Stomach (tissue), 9 donors: ENCODE results near the gene MPP3. TPM values are rescaled to one million over a fixed set of nuclear protein-coding genes. Genes with fewer than 3 reads are reported as not detected.

ENCODE experiments used
- DNase-seq, 2 donors: peaks; one replicate each; pipeline versions ENCODE4 v3.0.0 to v3.0.0-alpha.2; 2013 to 2019
- H3K27ac ChIP-seq, 5 donors: fragments of 200-600 bp in 4 of 5; sonication (generic) in 4 of 5; one replicate each; pipeline ENCODE4 v1.5.1; 2013 to 2019; ENCODE audit warnings: mild to moderate bottlenecking in 1 of 5, moderate library complexity in 1 of 5
- H3K27me3 ChIP-seq, 3 donors: fragments of 200-600 bp; sonication (generic); one replicate each; pipeline ENCODE4 v1.5.1; 2017 to 2019; ENCODE audit warnings: mixed run types in 1 of 3
- H3K36me3 ChIP-seq, 4 donors: fragments of 200-600 bp; sonication (generic); 1 replicate in 3 of 4; 2 replicates in 1 of 4; pipeline ENCODE4 v1.5.1; 2016 to 2019
- H3K4me1 ChIP-seq, 4 donors: fragments of 200-600 bp; sonication (generic); one replicate each; pipeline ENCODE4 v1.5.1; 2016 to 2019
- H3K4me3 ChIP-seq, 4 donors: fragments of 200-600 bp; sonication (generic) in 3 of 4; one replicate each; pipeline ENCODE4 v1.5.1; 2016 to 2019; ENCODE audit warnings: mild to moderate bottlenecking in 1 of 4
- H3K9me3 ChIP-seq, 4 donors: fragments of 200-600 bp; sonication (generic); one replicate each; pipeline ENCODE4 v1.5.1; 2016 to 2019
- CTCF ChIP-seq, 7 experiments: fragments of 450-650 bp in 4 of 7; fragments of 200-600 bp in 3 of 7; sonication (generic) in 3 of 7; IDR thresholded peaks; one replicate each; pipeline ENCODE4 v1.5.1; 2016 to 2019; ENCODE audit warnings: antibody characterized with exemption in 7 of 7, control low read depth in 2 of 7, mild to moderate bottlenecking in 1 of 7
- EP300 ChIP-seq: sonication (generic); formaldehyde crosslinking; IDR thresholded peaks from one replicate; pipeline ENCODE4 v1.6.1; 2017; ENCODE audit warnings: antibody characterized with exemption
- POLR2A ChIP-seq, 4 donors: fragments of 450-650 bp; IDR thresholded peaks; one replicate each; pipeline ENCODE4 v1.6.1; 2016; ENCODE audit warnings: antibody characterized with exemption in 4 of 4, control low read depth in 2 of 4, mild to moderate bottlenecking in 1 of 4, moderate library complexity in 1 of 4
- POLR2AphosphoS5 ChIP-seq, 3 donors: sonication (generic); formaldehyde crosslinking; IDR thresholded peaks; one replicate each; pipeline ENCODE4 v1.6.1; 2016; ENCODE audit warnings: antibody characterized with exemption in 3 of 3
- WGBS, 5 donors: extraction: QIAGEN DNeasy Blood & Tissue Kit in 3 of 5; methylation state at CpG; one replicate each; pipeline versions ENCODE4 v1.1.5 to v1.1.7; 2013 to 2018; 5-methylcytosine and 5-hydroxymethylcytosine counted together
- intact Hi-C: fragments of 100-400 bp; cut with DNase I; formaldehyde crosslinking; loops from one replicate; pipeline ENCODE4 v1.15.1; 2023; ENCODE audit warnings: low total_unique reads
- polyA plus RNA-seq, 3 donors: library from polyadenylated mRNA; stranded (reverse); fragments of 200-250 nt; gene quantifications; one replicate each; pipeline ENCODE4 v1.2.3, GENCODE V29; 2013
- total RNA-seq, 5 donors: library from RNA; depleted of rRNA; stranded (reverse); fragments of >200 nt; gene quantifications; one replicate each; pipeline versions ENCODE4 v1.1.0 to v1.2.3, GENCODE V29; 2014 to 2016
- donor health status: healthy with polysubstance abuse.
- donor health status: Bipolar disorder and iron deficiency.
- donor health status: healthy.

Gene MPP3
- total and polyA plus RNA-seq, 8 donors = 0.31 to 22.8 (median 10.6) TPM

GRCh38 chr17:43779145-43780125 is 53.5 kb downstream of the MPP3 start:
- intact Hi-C loops = no loop called here

GRCh38 chr17:43778337-43779144 is 54.4 kb downstream of the MPP3 start, which contains the start of gene DUSP3:
TSS of gene DUSP3 (minus strand) at chr17:43778977. CDS start at chr17:43778924, 53 bp downstream.
- Histone ChIP-seq H3K36me3 (peaks cover 11 to 32% (median 24%) of the 10 kb centered on the region in 4 donors), H3K27me3 (no peaks in the 10 kb centered on the region), H3K27ac (peak within 1 kb of the TSS; percentile 99 to 100 (median 99)), H3K9me3 (no peaks in the 10 kb centered on the region), H3K4me3 (peak within 1 kb of the TSS; percentile 68 to 96 (median 82)), H3K4me1 (peaks cover 39 to 60% (median 52%) of the 10 kb centered on the region in 4 donors)
- TF ChIP-seq POLR2A (IDR thresholded peaks at IDR 0.05) (peak in 2 of 4 donors; percentile 20 to 22), CTCF (IDR thresholded peaks at IDR 0.05) (no peak), POLR2AphosphoS5 (IDR thresholded peaks at IDR 0.05) (peak; percentile 90 to 96 (median 94)), EP300 (peak; percentile 16)
- DNase-seq = peak; percentile 98
- intact Hi-C loops = no loop called here
- 0 to 1% (median 0%) methylated on average over 42 to 100 of the region's 100 CpGs for WGBS, 5 donors

More at GRCh38 chr17:43779145-43780125, 53.5 kb downstream of the MPP3 start:
- WGBS, 5 donors = 7 to 10% (median 8%) methylated on average over 20 to 26 of the region's 26 CpGs
- Histone ChIP-seq H3K27ac (peak overlapping the region; percentile 99 to 100 (median 99)), H3K27me3 (no peaks in the 10 kb centered on the region), H3K4me1 (peaks cover 36 to 52% (median 44%) of the 10 kb centered on the region in 4 donors), H3K4me3 (peak overlapping the region; percentile 68 to 96 (median 82)), H3K36me3 (peaks cover 2 to 23% (median 15%) of the 10 kb centered on the region in 4 donors), H3K9me3 (no peaks in the 10 kb centered on the region)
- DNase-seq = no peak
- TF ChIP-seq EP300 = no peak
- TF ChIP-seq POLR2A (IDR thresholded peaks at IDR 0.05) = no peak
- no peak for TF ChIP-seq POLR2AphosphoS5 (IDR thresholded peaks at IDR 0.05)
- TF ChIP-seq CTCF (IDR thresholded peaks at IDR 0.05) = no peak

DNA sequence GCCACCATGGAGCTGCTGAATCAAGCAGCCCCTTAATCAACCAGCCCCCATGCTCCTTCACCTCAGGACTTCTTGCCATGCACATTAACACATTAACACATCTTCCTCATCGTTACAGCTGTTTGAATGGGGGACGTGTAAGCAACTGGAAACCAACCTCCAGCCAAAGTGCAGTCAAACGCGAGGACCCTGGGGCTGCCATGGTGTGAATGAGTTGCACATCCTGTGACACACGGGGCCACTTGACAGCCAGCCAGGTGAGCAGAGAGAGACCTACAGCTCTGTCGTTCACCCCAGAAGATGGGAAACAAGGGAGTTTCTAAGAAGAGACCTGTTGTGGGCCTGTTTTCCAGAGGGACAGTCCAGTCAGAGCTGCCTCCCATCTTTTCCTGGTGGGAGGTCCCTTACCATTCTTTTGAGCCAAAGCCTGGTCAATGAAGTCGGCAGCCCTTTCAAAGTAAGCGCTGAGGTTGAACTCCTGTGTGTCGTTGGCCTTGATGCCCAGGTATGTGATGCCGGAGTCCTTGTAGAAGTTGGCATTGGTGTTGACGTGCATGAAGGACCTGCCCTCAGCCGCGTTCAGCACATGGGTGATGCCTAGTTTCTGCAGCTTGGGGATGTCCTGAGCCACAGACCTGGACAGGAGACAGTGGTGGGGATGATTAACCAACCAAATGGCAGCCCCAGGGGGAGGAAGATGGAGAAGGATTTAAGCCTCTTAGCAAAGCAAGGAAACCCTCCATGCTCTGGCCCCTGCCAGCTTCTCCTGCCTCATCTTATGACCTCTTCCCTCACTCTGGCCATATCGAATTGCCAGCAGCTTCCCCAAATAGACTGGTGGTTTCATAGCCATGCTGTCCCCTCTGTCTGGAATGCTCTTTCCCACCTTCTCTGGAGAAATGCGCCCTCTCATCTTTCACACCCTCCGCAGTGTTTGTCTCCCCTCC is 58.4 kb downstream of the MPP3 start:
- Histone ChIP-seq H3K27ac (peak overlapping the region in 2 of 5 donors; percentile 1 to 99), H3K27me3 (no peaks in the 10 kb centered on the region), H3K36me3 (peaks cover 36 to 71% (median 63%) of the 10 kb centered on the region in 4 donors), H3K4me1 (peaks cover 45 to 78% (median 67%) of the 10 kb centered on the region in 4 donors), H3K4me3 (no peak overlapping the region), H3K9me3 (no peaks in the 10 kb centered on the region)
- no peak for DNase-seq
- intact Hi-C loops = no loop called here
- 92 to 93% (median 92%) methylated on average over 16 of the region's 16 CpGs for WGBS, 5 donors
- no peak for TF ChIP-seq EP300
- TF ChIP-seq POLR2AphosphoS5 (IDR thresholded peaks at IDR 0.05) = no peak
- TF ChIP-seq POLR2A (IDR thresholded peaks at IDR 0.05) = no peak
